ENCODE data around the gene IFNA7.
"Not testable (repeated sequence)": the region's sequence is repeated elsewhere in the genome, so short reads cannot be mapped to it uniquely, and the experiment has no call there.

The IFNA7 gene

GRCh38 chr9:21202105-21202504, at the start of gene IFNA7:
TSS of gene IFNA7 (minus strand) at chr9:21202205. CDS start at chr9:21202165, 40 bp downstream.
- H3K36me3 ChIP-seq (ENCODE audit: control insufficient read depth, insufficient read depth, low read length); DNase-seq (ENCODE audit: extremely low read depth, insufficient read length); H3K27me3 ChIP-seq (replicated peaks; ENCODE audit: control insufficient read depth, insufficient read depth, low read length); H3K4me3 ChIP-seq (replicated peaks; ENCODE audit: low read depth, low read length): not testable (repeated sequence)

- Histone ChIP-seq H3K4me3 (replicated peaks; ENCODE audit: low read depth, low read length) (no peak overlapping the region), H3K36me3 (ENCODE audit: control insufficient read depth, insufficient read depth, low read length) (no peaks in the 10 kb centered on the region), H3K27me3 (replicated peaks; ENCODE audit: control insufficient read depth, insufficient read depth, low read length) (peaks cover 1% of the 10 kb centered on the region; the same call in 1 of the 2 replicates)
- no peak for DNase-seq (ENCODE audit: extremely low read depth, insufficient read length)
- TF ChIP-seq CTCF (IDR thresholded peaks at IDR 0.05; ENCODE audit: insufficient read depth, low read length, poor library complexity, severe bottlenecking) = no peak
Measured at GRCh38 chr9:21251638-21252037, 49.6 kb upstream of the IFNA7 start.

- no peak for TF ChIP-seq CTCF (IDR thresholded peaks at IDR 0.05; ENCODE audit: insufficient read depth, low read length, poor library complexity, severe bottlenecking)
- H3K27me3 ChIP-seq (replicated peaks; ENCODE audit: control insufficient read depth, insufficient read depth, low read length) = peaks cover 1% of the 10 kb centered on the region; the same call in 1 of the 2 replicates
- DNase-seq (ENCODE audit: extremely low read depth, insufficient read length) = no peak
Measured at GRCh38 chr9:21251190-21251589, 49.2 kb upstream of the IFNA7 start.

GRCh38 chr9:21244836-21245235, 42.8 kb upstream of the IFNA7 start:
- Histone ChIP-seq H3K36me3 (ENCODE audit: control insufficient read depth, insufficient read depth, low read length) (no peaks in the 10 kb centered on the region), H3K27me3 (replicated peaks; ENCODE audit: control insufficient read depth, insufficient read depth, low read length) (no peaks in the 10 kb centered on the region), H3K4me3 (replicated peaks; ENCODE audit: low read depth, low read length) (no peak overlapping the region)
- no peak for DNase-seq (ENCODE audit: extremely low read depth, insufficient read length)
- no peak for TF ChIP-seq CTCF (IDR thresholded peaks at IDR 0.05; ENCODE audit: insufficient read depth, low read length, poor library complexity, severe bottlenecking)

More at GRCh38 chr9:21251190-21251589, 49.2 kb upstream of the IFNA7 start:
- no peaks in the 10 kb centered on the region for H3K36me3 ChIP-seq (ENCODE audit: control insufficient read depth, insufficient read depth, low read length)
- no peak overlapping the region for H3K4me3 ChIP-seq (replicated peaks; ENCODE audit: low read depth, low read length)

- no peaks in the 10 kb centered on the region for H3K27me3 ChIP-seq (replicated peaks; ENCODE audit: control insufficient read depth, insufficient read depth, low read length)
Measured at GRCh38 chr9:21239911-21240310, 37.9 kb upstream of the IFNA7 start, which contains the start of gene IFNA14. TSS of gene IFNA14 (minus strand) at chr9:21240005. CDS start at chr9:21239935, 70 bp downstream.

GRCh38 chr9:21236360-21236714, 34.3 kb upstream of the IFNA7 start:
- not testable (repeated sequence) for H3K36me3 ChIP-seq (ENCODE audit: control insufficient read depth, insufficient read depth, low read length); H3K4me3 ChIP-seq (replicated peaks; ENCODE audit: low read depth, low read length); H3K27me3 ChIP-seq (replicated peaks; ENCODE audit: control insufficient read depth, insufficient read depth, low read length); DNase-seq (ENCODE audit: extremely low read depth, insufficient read length)

More at GRCh38 chr9:21239911-21240310, 37.9 kb upstream of the IFNA7 start, which contains the start of gene IFNA14:
- no peak for DNase-seq (ENCODE audit: extremely low read depth, insufficient read length)
- Histone ChIP-seq H3K36me3 (ENCODE audit: control insufficient read depth, insufficient read depth, low read length) (no peaks in the 10 kb centered on the region), H3K4me3 (replicated peaks; ENCODE audit: low read depth, low read length) (no peak within 1 kb of the TSS)
- no peak for TF ChIP-seq CTCF (IDR thresholded peaks at IDR 0.05; ENCODE audit: insufficient read depth, low read length, poor library complexity, severe bottlenecking)
